ENCODE results near the gene MKS1. TPM values are rescaled to one million over a fixed set of nuclear protein-coding genes. Genes with fewer than 3 reads are reported as not detected.

The MKS1 gene
- total RNA-seq, 1 experiment from 2014 or later = 29.8 TPM

DNA sequence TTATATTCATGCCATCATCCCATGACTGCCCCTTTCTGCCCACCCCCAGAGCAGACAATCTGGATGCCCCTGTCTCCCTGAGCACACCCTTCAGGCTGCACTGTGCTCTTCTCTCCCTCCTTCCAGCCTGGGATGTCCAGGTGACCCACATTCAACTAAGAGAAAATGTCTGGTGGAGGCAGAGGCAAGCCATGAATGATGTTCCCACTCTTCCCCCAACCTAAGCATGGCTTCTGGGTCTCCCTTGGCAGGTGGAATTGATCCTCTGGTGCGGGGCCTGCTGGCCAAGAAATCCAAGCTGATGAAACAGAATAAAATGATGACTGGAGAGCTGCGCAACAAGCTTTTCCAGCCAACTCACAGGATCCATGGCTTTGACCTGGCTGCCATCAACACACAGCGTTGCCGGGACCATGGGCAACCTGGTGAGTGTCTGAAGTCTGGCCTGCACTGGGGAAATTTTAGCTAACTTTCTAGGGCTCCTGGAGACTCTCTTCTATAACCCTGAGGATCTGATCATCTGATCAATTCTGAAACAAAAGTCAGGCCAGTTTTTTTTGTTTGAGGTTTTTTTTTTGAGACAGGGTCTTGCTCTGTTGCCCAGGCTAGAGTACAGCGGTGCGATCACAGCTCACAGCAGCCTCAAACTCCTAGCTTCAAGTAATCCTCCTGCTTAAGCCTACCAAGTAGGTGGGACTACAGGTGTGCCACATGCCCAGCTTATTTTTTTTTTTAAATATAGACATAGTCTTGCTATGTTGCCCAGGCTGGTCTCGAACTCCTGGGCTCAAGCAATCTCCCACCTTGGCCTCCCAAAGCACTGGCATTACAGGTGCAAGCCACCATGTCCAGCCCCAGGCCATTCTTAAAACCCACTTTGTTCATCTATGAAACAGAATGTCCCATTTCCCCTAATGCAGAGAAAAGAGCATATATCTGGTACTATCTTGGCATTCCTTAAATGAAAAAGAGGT lies 47.1 kb upstream of the MKS1 start:
- ATAC-seq (no peak), DNase-seq (ENCODE audit: low read depth, low spot score) (no peak)
- H4K20me1 ChIP-seq (ENCODE audit: insufficient read depth) = no peaks in the 10 kb centered on the region
- no peak overlapping the region for H3K27ac ChIP-seq (ENCODE audit: low read depth, low read length)
- H3K4me1 ChIP-seq (ENCODE audit: control insufficient read depth in 1 of 2, insufficient read depth in 2 of 2, low read length in 2 of 2) = 0 out of 4 replicates have a peak, but pooled peaks cover 0 to 4% of the 10 kb centered on the region in 2 experiments
- ChIA-PET CTCF (no interaction called here), RAD21 (ENCODE audit: low non-redundant PET in 1 of 2, low total read pairs in 2 of 2, uncharacterized antibody in 2 of 2, unreplicated experiment in 2 of 2) (no interaction called here), POLR2A (no interaction called here)
- no TSS peak for BruUV-seq (replicated peaks)
- no peak overlapping the region for H3K9ac ChIP-seq (ENCODE audit: low read length)
- no peaks in the 10 kb centered on the region for H3K9me3 ChIP-seq (ENCODE audit: control insufficient read depth in 1 of 2, insufficient read depth in 1 of 2, low read depth in 1 of 2, low read length in 2 of 2)
- TF ChIP-seq FOSL1 (IDR thresholded peaks at IDR 0.05; ENCODE audit: low read depth) = no peak
- TF ChIP-seq, protein P1, sequence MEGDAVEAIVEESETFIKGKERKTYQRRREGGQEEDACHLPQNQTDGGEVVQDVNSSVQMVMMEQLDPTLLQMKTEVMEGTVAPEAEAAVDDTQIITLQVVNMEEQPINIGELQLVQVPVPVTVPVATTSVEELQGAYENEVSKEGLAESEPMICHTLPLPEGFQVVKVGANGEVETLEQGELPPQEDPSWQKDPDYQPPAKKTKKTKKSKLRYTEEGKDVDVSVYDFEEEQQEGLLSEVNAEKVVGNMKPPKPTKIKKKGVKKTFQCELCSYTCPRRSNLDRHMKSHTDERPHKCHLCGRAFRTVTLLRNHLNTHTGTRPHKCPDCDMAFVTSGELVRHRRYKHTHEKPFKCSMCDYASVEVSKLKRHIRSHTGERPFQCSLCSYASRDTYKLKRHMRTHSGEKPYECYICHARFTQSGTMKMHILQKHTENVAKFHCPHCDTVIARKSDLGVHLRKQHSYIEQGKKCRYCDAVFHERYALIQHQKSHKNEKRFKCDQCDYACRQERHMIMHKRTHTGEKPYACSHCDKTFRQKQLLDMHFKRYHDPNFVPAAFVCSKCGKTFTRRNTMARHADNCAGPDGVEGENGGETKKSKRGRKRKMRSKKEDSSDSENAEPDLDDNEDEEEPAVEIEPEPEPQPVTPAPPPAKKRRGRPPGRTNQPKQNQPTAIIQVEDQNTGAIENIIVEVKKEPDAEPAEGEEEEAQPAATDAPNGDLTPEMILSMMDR (IDR thresholded peaks at IDR 0.05 in 2 of 3, conservative IDR thresholded peaks at IDR 0.05 in 1 of 3; ENCODE audit: borderline replicate concordance in 1 of 3, insufficient read depth in 1 of 3, low read depth in 2 of 3, low read length in 2 of 3) = no peak
- TF ChIP-seq TCF7L2 (IDR thresholded peaks at IDR 0.05; ENCODE audit: borderline replicate concordance, extremely low read depth, insufficient read depth, insufficient read length) = no peak
- no peak for TF ChIP-seq ATF3 (IDR thresholded peaks at IDR 0.05)
- no peak for TF ChIP-seq EGR1 (IDR thresholded peaks at IDR 0.05; ENCODE audit: low read depth)
- TF ChIP-seq SRF (IDR thresholded peaks at IDR 0.05; ENCODE audit: low read depth) = no peak
- no peaks in the 10 kb centered on the region for H3K9me2 ChIP-seq (ENCODE audit: insufficient read depth)
- peaks cover 42% of the 10 kb centered on the region for H3K27me3 ChIP-seq (ENCODE audit: insufficient read depth, low read length)
- no peak overlapping the region for H3K4me2 ChIP-seq (ENCODE audit: low read length)
- no peaks in the 10 kb centered on the region for H3K36me3 ChIP-seq (ENCODE audit: control insufficient read depth in 1 of 2, insufficient read depth in 2 of 2, low read length in 2 of 2)
- intact Hi-C loops (cut with micrococcal nuclease) = no loop called here
- H3K4me3 ChIP-seq (replicated peaks in 1 of 2; ENCODE audit: low read depth in 1 of 2, low read length in 2 of 2) = no peak overlapping the region
- no peaks in the 10 kb centered on the region for H3K79me2 ChIP-seq (ENCODE audit: insufficient read depth, low read length)
- H2AFZ ChIP-seq (ENCODE audit: low read depth, low read length, poor library complexity, severe bottlenecking) = no peak overlapping the region

Measured in HCT116 (cell line).